Left renal pelvis (tissue), 4 donors: ENCODE data around the gene HSPG2. TPM values are rescaled to one million over a fixed set of nuclear protein-coding genes. Genes with fewer than 3 reads are reported as not detected.
A peak's percentile ranks its signal among the peaks of the same experiment; 100 is the strongest.

ENCODE experiments used
- DNase-seq, 4 donors: peaks; one replicate each; pipeline ENCODE4 v3.0.0-alpha.2; 2013; ENCODE audit warnings: low read depth in 4 of 4, low spot score in 3 of 4
- polyA plus RNA-seq, 4 donors: library from polyadenylated mRNA; unstranded; fragments of 120-200 nt; gene quantifications; one replicate each; pipeline ENCODE4 v1.2.1, GENCODE V29; 2013; ENCODE audit not compliant: insufficient read length in 4 of 4

The HSPG2 gene
- polyA plus RNA-seq, 4 donors: 130 to 209 (median 182) TPM

DNA sequence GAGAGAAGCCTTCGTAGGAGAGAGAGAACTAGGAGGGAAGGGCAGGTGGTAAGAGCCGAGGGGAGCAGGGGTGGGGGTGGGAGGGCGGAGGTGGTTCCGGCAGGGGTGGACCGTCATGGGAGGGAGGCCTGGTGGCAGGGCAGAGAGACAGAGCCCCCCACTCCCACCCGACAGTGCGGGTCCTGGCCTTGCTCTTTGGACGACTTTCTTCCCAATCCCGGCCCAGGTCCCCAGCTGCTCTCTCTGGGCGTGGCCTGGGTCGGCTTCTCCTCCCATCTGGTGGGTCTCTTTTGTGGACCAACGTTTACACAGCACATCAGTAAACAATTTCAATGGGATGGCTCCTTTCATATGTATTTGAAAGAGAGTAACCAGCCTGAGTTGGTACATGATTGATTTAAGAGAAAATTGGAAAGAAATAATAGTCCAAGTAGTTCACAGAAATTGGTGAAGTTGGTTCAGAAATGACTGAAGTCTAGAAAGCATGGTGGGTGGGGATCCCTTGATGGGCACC lies 68.1 kb downstream of the HSPG2 start:
- DNase-seq: no peak

DNA sequence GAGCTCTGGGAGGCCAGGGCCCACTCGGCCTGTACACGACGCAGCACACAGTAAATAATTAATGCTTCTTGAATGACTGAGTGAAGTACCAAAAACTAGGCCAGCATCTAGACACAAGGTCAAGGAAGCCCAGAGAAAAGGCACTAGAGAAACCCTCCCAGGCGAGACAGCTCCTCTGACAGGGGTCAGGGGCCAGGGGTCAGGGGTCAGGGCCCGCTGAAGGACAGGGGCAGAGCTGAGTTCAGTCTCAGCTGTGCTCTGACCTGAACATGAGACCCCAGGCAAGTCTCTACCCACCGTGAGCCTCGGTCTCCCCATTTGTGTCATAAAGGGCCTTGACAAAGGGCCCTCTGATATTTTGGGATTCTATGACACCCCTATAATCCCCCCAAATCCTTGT lies 68.6 kb downstream of the HSPG2 start:
- no peak for DNase-seq

DNA sequence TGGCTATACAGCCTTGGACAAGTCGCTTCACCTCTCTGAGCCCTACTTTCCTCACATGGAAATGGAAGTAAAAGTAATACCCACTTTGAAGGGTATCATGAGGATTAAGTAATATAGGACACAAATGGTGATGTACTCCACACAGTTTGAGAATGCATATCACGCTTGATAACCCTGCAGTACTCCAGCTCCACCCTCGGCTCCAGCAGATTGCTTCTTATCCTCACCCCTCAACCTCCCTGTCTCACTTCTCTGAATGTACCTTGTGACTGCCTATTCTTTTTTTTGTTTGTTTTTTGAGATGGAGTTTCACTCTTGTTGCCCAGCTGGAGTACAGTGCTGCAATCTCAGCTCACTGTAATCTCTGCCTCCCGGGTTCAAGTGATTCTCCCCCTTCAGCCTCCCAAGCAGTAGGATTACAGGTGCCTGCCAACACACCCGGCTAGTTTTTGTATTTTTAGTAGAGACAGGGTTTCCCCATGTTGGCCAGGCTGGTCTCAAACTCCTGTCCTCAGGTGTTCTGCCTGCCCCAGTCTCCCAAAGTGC lies 69.6 kb downstream of the HSPG2 start:
- no peak for DNase-seq

DNA sequence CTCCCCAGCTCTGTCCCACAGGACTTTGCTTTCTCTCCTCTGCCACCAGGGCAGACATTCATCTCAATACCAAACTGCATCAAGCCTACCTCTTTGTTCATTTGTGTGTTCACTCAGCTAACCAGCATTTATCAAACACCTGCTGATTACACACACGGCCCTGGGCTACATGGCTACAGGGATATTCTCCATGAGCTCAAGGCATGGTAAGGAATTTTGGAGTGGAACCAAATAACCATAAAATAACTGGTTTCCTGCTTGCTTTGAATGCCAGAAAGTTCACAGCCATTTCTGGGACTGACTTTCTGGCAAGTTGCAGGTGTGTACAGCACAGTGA lies 70.4 kb downstream of the HSPG2 start:
- DNase-seq: no peak

DNA sequence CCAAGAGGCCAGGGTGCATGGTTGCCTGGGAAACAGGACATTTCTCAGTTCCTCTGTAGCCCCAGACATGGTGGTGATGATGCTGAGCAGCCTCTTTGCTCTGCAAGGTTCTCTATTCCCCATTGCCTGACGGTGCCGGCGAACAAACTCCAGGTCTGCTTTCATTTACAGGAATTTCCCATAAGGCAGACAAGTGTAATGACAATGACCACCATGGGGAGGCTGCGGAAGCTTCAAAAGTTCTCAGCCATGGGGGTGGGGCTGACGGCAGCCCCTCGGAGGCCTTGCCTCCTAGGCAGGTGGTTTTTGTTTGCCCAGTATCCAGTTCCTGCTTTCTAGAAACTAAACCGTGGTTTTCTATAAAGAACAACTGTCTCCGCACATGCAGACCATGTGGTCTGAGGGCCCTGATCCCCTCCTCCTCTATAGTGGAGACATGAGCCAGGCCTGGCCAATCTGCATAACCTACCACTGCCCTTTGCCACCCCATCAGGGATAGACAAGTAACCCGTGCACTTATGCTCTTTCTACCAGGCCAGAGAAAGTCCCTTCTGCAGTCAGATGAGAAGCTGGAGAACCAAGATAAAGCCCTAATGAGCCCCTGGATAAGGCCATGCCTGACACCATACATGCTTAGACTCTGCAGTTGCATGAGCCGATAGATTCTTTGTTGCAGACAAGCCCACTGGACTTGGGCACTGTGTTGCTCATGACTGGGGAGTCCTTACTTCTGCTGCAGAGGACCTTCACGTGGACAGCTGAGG lies 71.0 kb downstream of the HSPG2 start:
- peak in 1 of 4 donors; percentile 6 for DNase-seq

DNA sequence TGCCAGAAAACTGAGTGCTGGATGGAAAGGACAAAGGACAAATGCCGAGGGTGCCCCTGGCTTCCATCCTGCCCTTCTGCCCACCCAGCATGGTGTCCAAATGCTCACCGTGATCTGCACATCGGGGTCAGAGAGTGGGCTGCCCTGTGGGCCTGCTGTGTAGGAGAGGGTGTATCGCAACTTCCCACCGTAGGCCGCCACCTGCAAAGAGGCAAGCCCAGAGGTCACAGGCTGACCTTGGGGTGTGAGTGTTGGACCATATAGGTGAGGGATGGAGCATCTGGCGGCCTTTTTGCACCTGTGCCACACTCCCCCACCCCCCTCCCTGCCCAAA lies 71.5 kb downstream of the HSPG2 start:
- no peak for DNase-seq

DNA sequence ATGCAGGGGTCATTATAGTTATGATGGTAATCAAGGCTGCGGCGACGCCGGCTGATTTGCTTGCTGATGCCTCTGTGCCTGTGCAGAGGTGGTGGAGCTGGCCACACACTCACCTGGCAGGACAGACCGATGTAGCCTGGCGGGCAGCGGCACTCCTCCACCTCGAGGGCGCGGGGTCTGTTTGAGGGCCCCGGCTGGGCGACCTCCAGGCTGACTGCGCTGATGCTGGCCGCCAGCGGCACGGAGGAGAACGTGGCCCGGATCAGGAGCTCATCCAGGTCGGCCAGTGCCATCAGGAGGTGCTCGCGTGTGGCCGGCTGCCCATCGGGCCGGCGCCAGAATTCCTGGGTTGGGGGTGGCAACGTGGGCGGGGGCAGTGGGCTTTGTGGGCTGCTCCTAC lies 72.4 kb downstream of the HSPG2 start:
- DNase-seq: no peak

DNA sequence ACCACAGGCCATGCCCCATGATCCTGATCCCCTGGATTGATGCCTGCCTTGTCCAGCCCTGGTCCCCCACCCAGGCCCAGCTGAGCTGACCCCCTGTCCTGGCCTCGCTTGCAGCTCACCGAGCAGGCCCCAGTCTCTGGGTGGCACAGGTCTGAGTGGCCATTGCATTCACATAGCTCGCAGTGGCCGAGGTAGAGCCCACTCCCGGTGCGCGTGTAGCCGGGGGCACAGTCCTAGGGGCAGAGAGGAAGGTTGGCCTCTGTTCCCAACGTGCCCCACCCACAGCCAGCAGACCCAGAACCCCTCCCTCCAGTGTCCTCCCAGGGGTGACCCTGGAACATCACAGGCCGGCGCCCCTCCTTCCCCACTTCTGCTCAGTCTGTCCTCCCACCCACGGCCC lies 73.1 kb downstream of the HSPG2 start:
- DNase-seq: no peak

DNA sequence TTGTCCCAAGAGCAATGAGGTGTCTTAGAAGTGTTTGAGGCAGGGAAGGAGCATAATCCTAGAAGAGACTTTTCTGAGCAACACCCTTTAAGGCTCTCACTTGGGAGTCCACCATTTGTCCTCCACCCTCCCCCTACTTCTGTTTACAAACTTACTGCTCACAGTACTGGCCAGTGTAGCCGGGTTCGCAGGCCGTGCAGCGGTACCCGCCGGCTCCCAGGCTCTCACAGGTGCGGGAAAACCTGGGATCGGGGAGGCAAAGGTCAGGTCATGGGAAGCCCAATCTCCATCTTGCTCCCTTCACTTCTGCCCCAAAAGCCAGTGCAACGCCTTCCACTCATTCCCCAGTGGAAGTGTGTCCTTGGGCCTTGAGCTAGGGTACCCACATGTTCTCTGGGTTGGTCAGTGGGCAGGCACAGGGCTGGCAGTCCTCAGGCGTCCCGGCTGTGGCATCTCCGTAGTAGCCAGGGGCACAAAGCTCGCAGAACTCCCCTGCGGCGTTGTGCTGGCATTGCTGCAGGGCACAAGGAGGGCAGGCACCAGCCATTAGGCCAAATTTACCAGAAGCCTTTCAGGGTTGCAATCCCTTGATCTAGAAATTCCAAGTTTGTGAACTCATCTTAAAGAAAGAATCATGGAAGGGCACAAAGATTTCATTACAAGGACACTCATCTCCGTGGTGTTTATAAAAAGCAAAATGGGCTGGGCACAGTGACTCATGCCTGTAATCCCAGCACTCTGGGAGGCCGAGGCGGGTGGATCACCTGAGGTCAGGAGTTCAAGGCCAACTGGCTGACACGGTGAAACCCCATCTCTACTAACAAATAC lies 75.3 kb downstream of the HSPG2 start:
- DNase-seq: no peak

DNA sequence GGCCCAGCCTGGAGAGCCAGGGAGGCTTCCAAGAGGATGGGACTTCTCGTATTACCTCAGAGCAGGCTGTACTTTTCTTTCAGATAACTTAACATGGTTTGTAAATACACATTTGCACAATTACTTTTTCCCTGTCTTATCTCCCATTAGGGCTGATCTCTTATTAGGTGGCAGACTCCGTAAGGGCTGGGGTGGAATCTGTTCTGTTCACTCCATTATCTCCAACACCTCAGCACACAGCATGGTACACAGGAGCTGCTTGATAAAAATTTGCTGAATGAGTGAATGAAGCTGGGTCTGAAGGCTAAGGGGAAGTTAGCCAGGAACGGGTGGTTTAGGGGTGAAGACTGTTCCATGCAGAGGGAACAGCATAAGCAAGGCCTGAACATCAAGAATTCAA lies 76.1 kb downstream of the HSPG2 start:
- no peak for DNase-seq

DNA sequence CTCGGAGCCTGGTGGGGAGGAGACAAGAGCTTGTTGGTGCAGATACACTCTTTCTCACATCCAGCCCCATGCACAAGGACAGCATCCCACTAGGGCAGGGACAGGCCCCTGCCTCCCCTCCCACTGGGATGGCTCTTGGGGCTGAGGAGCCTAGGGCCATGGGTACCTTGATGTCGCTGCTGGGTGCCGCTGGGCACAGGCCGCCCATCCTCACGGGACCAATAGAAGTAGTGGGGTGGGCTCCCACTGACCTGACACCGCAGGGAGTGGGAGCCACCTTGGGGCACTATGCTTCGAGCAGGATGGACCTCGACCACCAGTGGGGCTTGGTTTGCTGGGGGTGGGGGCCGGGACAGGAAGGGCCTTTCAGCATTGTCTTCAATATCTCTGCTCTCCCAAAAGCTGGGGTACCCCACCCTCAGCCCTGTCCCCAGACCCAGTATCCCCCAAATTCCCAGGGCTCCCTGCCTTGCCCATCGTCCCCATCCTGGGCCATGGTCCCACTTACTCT lies 77.4 kb downstream of the HSPG2 start:
- DNase-seq: no peak

DNA sequence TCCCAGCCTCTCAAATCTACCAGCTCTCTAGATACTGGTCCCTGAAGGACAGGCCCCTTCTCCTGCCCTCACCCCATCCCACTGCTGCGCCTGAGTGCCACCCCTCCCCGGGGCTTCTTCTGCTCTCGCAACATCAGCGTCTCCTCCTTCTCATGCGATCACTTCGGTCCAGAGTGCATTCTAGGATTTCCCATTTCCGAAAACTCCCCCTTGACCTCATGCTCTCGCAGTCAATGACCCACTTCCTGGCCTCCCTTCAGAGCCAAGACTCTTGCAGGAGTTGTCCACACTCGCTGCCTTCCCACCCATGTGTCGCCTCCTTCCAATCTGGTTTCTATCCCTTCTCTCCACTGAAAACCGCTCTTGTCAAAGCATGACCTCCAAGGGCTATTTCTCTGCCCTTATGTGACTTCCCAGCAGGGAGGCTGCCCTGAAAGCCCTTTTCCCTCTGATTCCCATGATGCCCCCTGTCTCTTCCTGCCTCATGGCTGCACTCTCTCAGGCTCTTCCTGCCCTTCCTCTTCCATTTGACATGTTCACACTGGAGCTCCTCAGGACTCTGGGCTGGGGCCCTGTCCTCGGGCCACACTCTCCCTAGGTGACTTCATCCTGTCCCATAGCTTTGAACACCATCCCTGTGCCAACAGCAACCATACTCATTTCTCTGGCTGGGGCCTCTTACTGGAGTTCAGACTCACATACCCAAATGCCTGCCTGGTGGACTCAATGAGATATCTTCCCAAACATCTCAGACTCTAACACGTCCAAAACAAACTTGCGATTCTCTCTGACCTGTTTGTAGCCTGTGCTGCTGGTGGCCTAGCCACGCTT lies 79.1 kb downstream of the HSPG2 start:
- no peak for DNase-seq

DNA sequence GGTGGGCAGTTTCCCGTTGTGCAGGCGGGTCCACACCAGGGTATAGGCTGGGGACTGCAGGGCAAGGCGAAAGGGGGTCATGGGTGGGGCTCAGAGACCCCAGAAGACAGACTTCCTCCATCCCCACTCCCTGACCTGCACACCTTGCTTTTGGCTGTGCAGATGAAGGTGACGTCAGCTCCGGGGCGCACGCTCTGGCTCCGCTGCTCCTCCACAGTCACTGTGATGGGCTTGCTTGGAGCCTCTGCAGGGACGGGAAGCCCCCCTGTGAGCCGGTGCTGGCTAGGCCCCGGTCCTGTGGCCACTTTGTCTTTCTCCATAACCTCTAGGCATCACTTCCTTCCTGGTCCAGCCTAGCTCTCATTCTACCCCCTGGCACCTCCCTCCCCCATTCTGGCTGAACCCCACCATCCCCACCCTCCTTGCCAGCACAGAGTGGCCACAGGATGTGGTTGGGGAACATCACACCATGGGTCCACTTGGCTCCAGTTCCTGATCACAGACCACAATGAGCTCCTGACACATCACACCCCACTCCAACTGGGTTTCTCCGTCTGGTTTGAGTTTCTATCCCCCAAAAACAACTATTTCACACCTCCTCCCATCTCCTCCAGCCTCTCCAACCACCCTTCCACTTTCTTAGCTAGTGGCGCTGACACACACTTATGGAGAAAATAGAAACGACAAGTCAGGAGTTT lies 79.8 kb downstream of the HSPG2 start:
- no peak for DNase-seq

DNA sequence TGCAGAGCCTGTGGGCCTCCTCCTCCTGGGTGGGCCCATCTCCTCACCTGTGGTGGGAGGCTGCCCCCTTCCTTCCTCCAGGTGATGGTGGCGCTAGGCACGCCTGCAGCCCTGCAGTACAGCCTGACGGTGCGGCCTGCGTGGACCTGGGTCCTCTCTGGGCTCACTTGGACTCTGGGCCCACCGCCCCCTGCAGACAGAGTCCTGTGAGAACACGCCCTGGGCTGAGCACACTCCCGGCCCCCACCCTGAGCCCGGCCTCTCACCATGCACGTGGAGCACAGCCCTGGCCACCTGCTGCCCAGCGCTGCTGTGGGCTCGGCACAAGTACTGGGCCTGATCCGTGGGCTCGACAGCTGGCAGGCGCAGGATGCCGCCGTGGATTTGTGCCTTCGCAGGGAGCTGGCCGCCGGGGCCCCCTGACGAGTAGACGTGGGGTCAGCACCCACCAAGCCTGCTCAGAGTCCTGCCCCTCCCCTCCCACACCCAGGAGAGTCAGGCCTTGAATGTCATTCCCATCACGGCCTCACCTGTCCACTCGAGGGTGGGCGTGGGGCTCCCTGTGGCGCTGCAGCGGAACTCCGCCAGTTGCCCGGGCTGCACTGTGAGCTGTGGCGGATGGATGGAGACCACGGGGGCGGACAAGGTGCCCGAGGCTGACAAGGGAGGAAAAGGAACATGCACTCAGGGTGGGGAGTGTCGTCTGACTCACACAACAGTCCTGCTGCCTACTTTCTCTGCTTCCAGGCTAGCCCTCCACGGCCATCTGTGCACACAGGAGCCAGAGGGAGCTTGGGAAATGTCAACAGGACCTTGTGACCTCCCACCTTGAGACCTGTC lies 81.6 kb downstream of the HSPG2 start:
- DNase-seq: no peak

DNA sequence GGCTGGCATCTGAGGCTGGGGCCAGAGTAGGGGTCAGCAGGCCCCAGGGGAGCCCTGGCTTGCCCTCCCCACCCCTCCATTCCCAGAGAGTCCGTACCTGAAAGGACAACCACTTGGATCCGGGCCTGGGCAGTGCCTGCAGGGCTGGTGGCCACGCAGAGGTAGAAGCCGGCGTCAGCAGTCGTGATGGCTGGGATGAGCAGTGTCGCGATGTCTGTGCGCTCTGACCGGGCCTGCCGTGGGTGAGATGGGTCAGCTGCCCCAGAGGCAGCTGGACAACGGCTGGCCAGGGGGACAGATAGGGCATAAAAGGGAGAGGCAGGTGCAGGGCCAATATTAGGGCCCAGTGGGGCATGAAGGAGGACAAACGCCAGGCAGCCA lies 82.4 kb downstream of the HSPG2 start:
- DNase-seq: no peak

DNA sequence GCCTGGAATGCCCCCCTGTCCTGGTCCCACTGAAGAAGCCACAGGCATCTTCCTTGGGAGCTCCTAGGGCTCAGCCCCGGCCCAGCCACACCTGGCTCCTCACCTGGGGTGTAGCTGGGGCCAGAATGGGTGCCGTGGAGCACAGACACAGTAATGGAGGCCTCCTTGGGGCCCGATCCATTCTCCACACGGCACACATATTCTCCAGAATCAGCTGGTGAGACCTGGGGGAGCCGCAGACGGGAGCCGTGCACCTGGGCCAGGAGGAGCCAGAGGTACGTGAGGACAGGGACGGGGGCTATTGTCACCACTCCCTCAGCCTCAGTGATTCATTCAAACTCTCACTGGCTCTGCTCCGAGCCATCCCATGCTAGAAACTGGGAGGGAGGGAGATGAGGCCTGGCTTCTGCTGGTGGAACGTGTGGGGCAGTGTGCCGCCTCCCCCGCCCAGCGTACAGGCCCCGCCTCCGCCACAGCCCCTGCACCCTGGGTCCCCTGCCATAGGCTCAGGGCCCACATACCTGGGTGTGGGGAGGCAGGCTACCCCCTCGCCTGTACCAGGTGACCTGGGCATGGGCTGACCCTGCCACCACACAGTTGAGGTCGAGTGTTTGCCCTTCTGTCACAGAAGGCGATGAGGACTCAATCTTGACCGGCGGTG lies 82.9 kb downstream of the HSPG2 start:
- DNase-seq: no peak

DNA sequence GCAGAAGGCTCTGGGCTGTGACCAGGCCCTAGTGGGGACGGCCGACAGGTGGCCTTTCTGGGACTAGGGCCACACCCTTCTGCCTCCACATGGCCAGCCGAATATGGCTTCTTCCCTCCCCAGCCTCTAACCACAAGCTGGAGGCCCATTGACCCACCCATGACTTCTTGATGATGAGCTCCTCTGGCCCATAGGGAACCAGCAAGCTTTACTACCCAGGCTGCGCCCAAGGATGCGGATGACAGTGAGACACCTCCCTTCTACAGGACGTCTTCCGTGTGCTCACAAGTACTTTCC lies 84.0 kb downstream of the HSPG2 start:
- DNase-seq: no peak

DNA sequence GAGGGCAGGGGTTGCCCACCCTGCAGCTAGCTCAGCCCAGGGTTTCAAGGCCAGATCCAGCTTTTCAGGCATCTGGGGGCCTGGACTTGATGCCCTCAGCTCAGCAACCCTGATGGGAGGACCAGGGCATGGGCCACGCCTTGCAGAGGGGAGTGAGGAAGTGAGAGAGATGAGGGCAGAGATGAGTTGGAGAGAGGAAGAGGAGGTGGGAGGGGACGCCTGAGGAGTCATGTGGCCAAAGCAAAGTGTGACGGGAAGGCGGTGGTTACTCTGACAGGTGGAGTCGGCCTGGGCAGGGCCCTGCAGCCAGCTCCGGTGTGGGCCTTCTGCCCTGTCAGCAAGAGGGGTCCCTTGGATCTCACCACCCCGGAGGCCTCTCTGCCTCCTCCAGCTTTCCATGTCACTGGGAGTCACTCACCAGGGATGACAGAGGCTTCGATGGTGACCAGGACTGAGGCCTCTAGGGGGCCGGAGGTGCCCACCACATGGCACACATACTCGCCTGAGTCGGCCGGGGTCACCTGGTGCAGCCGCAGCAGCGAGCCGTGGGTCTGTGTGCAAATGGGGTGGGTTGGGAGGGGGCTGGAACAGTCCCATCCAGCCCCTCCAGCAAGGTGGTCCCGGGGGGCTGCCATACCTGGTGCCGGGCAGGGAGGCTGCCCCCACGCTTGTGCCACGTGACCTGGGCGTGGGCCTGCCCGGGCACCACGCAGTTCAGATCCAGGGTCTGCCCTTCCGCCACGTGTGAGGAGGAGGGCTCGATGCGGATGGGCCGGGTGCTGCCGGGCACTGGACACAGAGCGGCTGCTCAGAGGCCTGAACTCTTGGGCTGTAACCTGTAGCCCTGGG lies 84.6 kb downstream of the HSPG2 start:
- no peak for DNase-seq
